ENCODE measurements around the gene CABP4. TPM values are rescaled to one million over a fixed set of nuclear protein-coding genes. Genes with fewer than 3 reads are reported as not detected.

The CABP4 gene
- total and polyA plus RNA-seq, 10 of the 15 experiments (the other 5 are each of a cell fraction or from before 2014, with no cell fraction given): 0.04 to 0.41 (median 0.14) TPM; not detected in 2

- POLR2A ChIA-PET: interaction anchor here (1.5 to 1.6 kb wide), 3 partner anchors 18 to 43 kb away, joined by 3 to 5 read pairs (median 5); partner anchors contain the start of gene PPP1CA
- 87% methylated on average over 24 of the region's 28 CpGs for WGBS (ENCODE audit: insufficient coverage, insufficient replicate concordance, low lambda C conversion rate, missing lambda C conversion rate)
- CTCF ChIA-PET: no interaction called here
Observed at GRCh38 chr11:67441731-67442351, 13.3 kb upstream of the CABP4 start.

More at GRCh38 chr11:67441731-67442351, 13.3 kb upstream of the CABP4 start:
- H3K4me2 ChIP-seq (ENCODE audit: control insufficient read depth, insufficient read depth): peak overlapping the region; percentile 26
- DNase-seq (ENCODE audit: low read depth, low spot score) (no peak), ATAC-seq (no peak), FAIRE-seq (no peak)
- H3K27me3 ChIP-seq (replicated peaks in 1 of 2; ENCODE audit: control insufficient read depth in 2 of 2, insufficient read depth in 2 of 2, low read length in 1 of 2): no peaks in the 10 kb centered on the region
- TSS peak; percentile 30 for BruUV-seq (replicated peaks)
- ChIA-PET RAD21 (ENCODE audit: unreplicated experiment) (no interaction called here), SMC1A (ENCODE audit: uncharacterized antibody, unreplicated experiment) (interaction anchor here (1.5 kb wide), 1 partner anchor 19 kb away, joined by 5 read pairs; no protein-coding TSS in a partner anchor)
- no peak overlapping the region for H3K9ac ChIP-seq (ENCODE audit: control insufficient read depth, insufficient read depth, low read length)
- H4K20me1 ChIP-seq (ENCODE audit: control insufficient read depth, insufficient read depth): no peaks in the 10 kb centered on the region
- H3K79me2 ChIP-seq (ENCODE audit: control insufficient read depth, insufficient read depth, low read length): peaks cover 34% of the 10 kb centered on the region
- H2AFZ ChIP-seq (ENCODE audit: control insufficient read depth, low read depth, low read length): no peak overlapping the region
- peak; percentile 20; the same call in 1 of the 2 replicates for TF ChIP-seq POLR2A (IDR thresholded peaks at IDR 0.05; ENCODE audit: low read depth, low read length)
- TF ChIP-seq POU2F2 (IDR thresholded peaks at IDR 0.05; ENCODE audit: borderline replicate concordance, low read depth, low read length): no peak
- TF ChIP-seq ZZZ3 (IDR thresholded peaks at IDR 0.05; ENCODE audit: control insufficient read depth, insufficient read length, low read depth): no peak
- TF ChIP-seq TCF3 (IDR thresholded peaks at IDR 0.05; ENCODE audit: borderline replicate concordance, insufficient read depth, low read depth, low read length): 0 out of 2 replicates have a peak, but pooled peaks have one; percentile 9
- TF ChIP-seq, protein P1, sequence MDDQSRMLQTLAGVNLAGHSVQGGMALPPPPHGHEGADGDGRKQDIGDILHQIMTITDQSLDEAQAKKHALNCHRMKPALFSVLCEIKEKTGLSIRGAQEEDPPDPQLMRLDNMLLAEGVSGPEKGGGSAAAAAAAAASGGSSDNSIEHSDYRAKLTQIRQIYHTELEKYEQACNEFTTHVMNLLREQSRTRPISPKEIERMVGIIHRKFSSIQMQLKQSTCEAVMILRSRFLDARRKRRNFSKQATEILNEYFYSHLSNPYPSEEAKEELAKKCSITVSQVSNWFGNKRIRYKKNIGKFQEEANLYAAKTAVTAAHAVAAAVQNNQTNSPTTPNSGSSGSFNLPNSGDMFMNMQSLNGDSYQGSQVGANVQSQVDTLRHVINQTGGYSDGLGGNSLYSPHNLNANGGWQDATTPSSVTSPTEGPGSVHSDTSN (IDR thresholded peaks at IDR 0.05; ENCODE audit: insufficient replicate concordance, low read depth, low read length): no peak
- TF ChIP-seq CBX5 (IDR thresholded peaks at IDR 0.05; ENCODE audit: low read depth): no peak
- TF ChIP-seq HDGF (IDR thresholded peaks at IDR 0.05): 0 out of 2 replicates have a peak, but pooled peaks have one; percentile 15
- TF ChIP-seq, protein P2, sequence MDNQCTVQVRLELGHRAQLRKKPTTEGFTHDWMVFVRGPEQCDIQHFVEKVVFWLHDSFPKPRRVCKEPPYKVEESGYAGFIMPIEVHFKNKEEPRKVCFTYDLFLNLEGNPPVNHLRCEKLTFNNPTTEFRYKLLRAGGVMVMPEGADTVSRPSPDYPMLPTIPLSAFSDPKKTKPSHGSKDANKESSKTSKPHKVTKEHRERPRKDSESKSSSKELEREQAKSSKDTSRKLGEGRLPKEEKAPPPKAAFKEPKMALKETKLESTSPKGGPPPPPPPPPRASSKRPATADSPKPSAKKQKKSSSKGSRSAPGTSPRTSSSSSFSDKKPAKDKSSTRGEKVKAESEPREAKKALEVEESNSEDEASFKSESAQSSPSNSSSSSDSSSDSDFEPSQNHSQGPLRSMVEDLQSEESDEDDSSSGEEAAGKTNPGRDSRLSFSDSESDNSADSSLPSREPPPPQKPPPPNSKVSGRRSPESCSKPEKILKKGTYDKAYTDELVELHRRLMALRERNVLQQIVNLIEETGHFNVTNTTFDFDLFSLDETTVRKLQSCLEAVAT (IDR thresholded peaks at IDR 0.05): peak; percentile 84
- no peak for TF ChIP-seq NRF1 (conservative IDR thresholded peaks at IDR 0.05; ENCODE audit: low read depth, low read length)
- peaks cover 35% of the 10 kb centered on the region for H3K4me1 ChIP-seq (ENCODE audit: control insufficient read depth, insufficient read depth, low read length)
- intact Hi-C loops (cut with micrococcal nuclease; ENCODE audit: unreplicated experiment) (no loop called here), in situ Hi-C loops (cut with MboI) (no loop called here)
- no peak overlapping the region; the same call in 1 of the 2 replicates for H3K4me3 ChIP-seq
- H3K27ac ChIP-seq (ENCODE audit: control insufficient read depth, insufficient read depth): no peak overlapping the region
- H3K36me3 ChIP-seq (ENCODE audit: control insufficient read depth in 2 of 2, insufficient read depth in 2 of 2, low read length in 1 of 2): peaks cover 0 to 1% of the 10 kb centered on the region in 2 experiments; a peak in 2 of 4 replicates
- no peaks in the 10 kb centered on the region for H3K9me3 ChIP-seq (replicated peaks; ENCODE audit: control insufficient read depth, insufficient read depth, low read length)

All from GM12878 (cell line).